ENCODE measurements around the gene CNN1.

The CNN1 gene

GRCh38 chr19:11499220-11499726 is 39.4 kb upstream of the CNN1 start:
- Histone ChIP-seq H4K20me1 (ENCODE audit: insufficient read depth, low read length) (no peaks in the 10 kb centered on the region), H3K4me3 (ENCODE audit: low read depth, low read length, poor library complexity, severe bottlenecking) (no peak overlapping the region), H3K79me2 (ENCODE audit: insufficient read depth, low read length) (no peaks in the 10 kb centered on the region), H3K9me2 (ENCODE audit: low read depth, low read length) (no peaks in the 10 kb centered on the region), H3F3A (ENCODE audit: insufficient read depth, low read length) (no peaks in the 10 kb centered on the region), H3K9ac (ENCODE audit: low read length) (no peak overlapping the region), H3K4me1 (ENCODE audit: insufficient read depth, low read length, severe bottlenecking) (peaks cover 2% of the 10 kb centered on the region), H2AFZ (ENCODE audit: low read length) (no peak overlapping the region), H3K9me3 (ENCODE audit: low read length) (no peaks in the 10 kb centered on the region), H3K4me2 (ENCODE audit: low read length) (no peak overlapping the region), H3K27ac (ENCODE audit: low read depth, low read length, poor library complexity, severe bottlenecking) (no peak overlapping the region), H3K27me3 (ENCODE audit: insufficient read depth, low read length) (no peaks in the 10 kb centered on the region), H3K36me3 (ENCODE audit: insufficient read depth, low read length) (peaks cover 14% of the 10 kb centered on the region)
- no peak for TF ChIP-seq EZH2 (IDR thresholded peaks at IDR 0.05; ENCODE audit: borderline replicate concordance, low read length)
- TF ChIP-seq, protein P1, sequence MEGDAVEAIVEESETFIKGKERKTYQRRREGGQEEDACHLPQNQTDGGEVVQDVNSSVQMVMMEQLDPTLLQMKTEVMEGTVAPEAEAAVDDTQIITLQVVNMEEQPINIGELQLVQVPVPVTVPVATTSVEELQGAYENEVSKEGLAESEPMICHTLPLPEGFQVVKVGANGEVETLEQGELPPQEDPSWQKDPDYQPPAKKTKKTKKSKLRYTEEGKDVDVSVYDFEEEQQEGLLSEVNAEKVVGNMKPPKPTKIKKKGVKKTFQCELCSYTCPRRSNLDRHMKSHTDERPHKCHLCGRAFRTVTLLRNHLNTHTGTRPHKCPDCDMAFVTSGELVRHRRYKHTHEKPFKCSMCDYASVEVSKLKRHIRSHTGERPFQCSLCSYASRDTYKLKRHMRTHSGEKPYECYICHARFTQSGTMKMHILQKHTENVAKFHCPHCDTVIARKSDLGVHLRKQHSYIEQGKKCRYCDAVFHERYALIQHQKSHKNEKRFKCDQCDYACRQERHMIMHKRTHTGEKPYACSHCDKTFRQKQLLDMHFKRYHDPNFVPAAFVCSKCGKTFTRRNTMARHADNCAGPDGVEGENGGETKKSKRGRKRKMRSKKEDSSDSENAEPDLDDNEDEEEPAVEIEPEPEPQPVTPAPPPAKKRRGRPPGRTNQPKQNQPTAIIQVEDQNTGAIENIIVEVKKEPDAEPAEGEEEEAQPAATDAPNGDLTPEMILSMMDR (IDR thresholded peaks at IDR 0.05; ENCODE audit: low read length): no peak

- H3K27ac ChIP-seq (ENCODE audit: low read depth, low read length, poor library complexity, severe bottlenecking): no peak overlapping the region
- no peaks in the 10 kb centered on the region for H3K9me2 ChIP-seq (ENCODE audit: low read depth, low read length)
Observed at GRCh38 chr19:11499890-11500420, 38.7 kb upstream of the CNN1 start.

DNA sequence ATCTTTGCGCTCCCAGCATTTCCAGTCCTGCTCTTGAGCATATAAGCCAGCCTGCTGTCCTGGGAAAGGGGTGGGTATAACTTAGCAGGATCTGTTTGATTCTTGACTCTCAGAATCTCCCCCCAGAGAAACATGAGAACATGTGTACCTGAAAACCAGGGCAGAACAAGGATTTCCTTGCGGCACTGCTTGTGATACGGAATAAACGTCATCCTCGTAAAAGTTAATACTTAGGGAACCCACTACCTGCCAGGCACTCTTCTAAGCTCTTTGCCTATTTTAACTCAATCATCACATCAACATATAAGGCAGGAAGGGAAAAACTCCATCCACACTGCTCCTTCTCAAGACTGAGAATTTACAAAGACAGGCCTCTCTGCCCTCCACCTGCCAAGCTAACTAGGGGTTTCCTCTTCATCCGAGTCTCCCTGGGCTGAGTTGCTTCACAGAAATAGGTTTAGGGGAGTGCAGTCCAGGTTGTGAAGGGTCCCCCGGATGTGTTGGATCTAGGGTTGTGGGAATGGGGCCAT is 34.1 kb upstream of the CNN1 start:
- H3K27ac ChIP-seq (ENCODE audit: low read depth, low read length, poor library complexity, severe bottlenecking): peak overlapping the region; percentile 35

More at GRCh38 chr19:11499890-11500420, 38.7 kb upstream of the CNN1 start:
- Histone ChIP-seq H3K79me2 (ENCODE audit: insufficient read depth, low read length) (no peaks in the 10 kb centered on the region), H3F3A (ENCODE audit: insufficient read depth, low read length) (no peaks in the 10 kb centered on the region), H3K4me1 (ENCODE audit: insufficient read depth, low read length, severe bottlenecking) (peaks cover 8% of the 10 kb centered on the region), H3K27me3 (ENCODE audit: insufficient read depth, low read length) (no peaks in the 10 kb centered on the region), H3K4me2 (ENCODE audit: low read length) (no peak overlapping the region), H3K4me3 (ENCODE audit: low read depth, low read length, poor library complexity, severe bottlenecking) (no peak overlapping the region), H2AFZ (ENCODE audit: low read length) (no peak overlapping the region), H3K9ac (ENCODE audit: low read length) (no peak overlapping the region), H3K9me3 (ENCODE audit: low read length) (no peaks in the 10 kb centered on the region), H4K20me1 (ENCODE audit: insufficient read depth, low read length) (no peaks in the 10 kb centered on the region), H3K36me3 (ENCODE audit: insufficient read depth, low read length) (peaks cover 14% of the 10 kb centered on the region)
- TF ChIP-seq EZH2 (IDR thresholded peaks at IDR 0.05; ENCODE audit: borderline replicate concordance, low read length): no peak
- TF ChIP-seq, protein P1 (IDR thresholded peaks at IDR 0.05; ENCODE audit: low read length): no peak

More for the DNA sequence above, 34.1 kb upstream of the CNN1 start:
- H2AFZ ChIP-seq (ENCODE audit: low read length): no peak overlapping the region
- H3K9ac ChIP-seq (ENCODE audit: low read length): peak overlapping the region; percentile 77
- peaks cover 28% of the 10 kb centered on the region for H3K4me1 ChIP-seq (ENCODE audit: insufficient read depth, low read length, severe bottlenecking)
- H3K27me3 ChIP-seq (ENCODE audit: insufficient read depth, low read length): no peaks in the 10 kb centered on the region
- TF ChIP-seq, protein P1 (IDR thresholded peaks at IDR 0.05; ENCODE audit: low read length): no peak
- no peak for TF ChIP-seq EZH2 (IDR thresholded peaks at IDR 0.05; ENCODE audit: borderline replicate concordance, low read length)
- H3K9me3 ChIP-seq (ENCODE audit: low read length): no peaks in the 10 kb centered on the region
- no peaks in the 10 kb centered on the region for H3K79me2 ChIP-seq (ENCODE audit: insufficient read depth, low read length)
- no peaks in the 10 kb centered on the region for H3K9me2 ChIP-seq (ENCODE audit: low read depth, low read length)
- peak overlapping the region; percentile 84 for H3K4me3 ChIP-seq (ENCODE audit: low read depth, low read length, poor library complexity, severe bottlenecking)
- H3K4me2 ChIP-seq (ENCODE audit: low read length): peak overlapping the region; percentile 88
- H3K36me3 ChIP-seq (ENCODE audit: insufficient read depth, low read length): no peaks in the 10 kb centered on the region
- no peaks in the 10 kb centered on the region for H4K20me1 ChIP-seq (ENCODE audit: insufficient read depth, low read length)
- H3F3A ChIP-seq (ENCODE audit: insufficient read depth, low read length): no peaks in the 10 kb centered on the region

Data from OCI-LY1 (cell line).